GM21576 (cell line): ENCODE measurements around the gene HBP1.
"Not testable (repeated sequence)": the region's sequence is repeated elsewhere in the genome, so short reads cannot be mapped to it uniquely, and the experiment has no call there.

Experiments
- ATAC-seq: cut with Tn5 transposase; IDR thresholded peaks from one replicate; pipeline ENCODE4 v1.9.1; 2021; ENCODE audit warnings: mild to moderate bottlenecking, moderate library complexity; ENCODE audit not compliant: unreplicated experiment

HBP1 gene

GRCh38 chr7:107168233-107169119, at the start of gene HBP1:
HBP1 (plus strand) TSS chr7:107169003; CDS start chr7:107179894, 10,891 bp downstream.
- peak; percentile 87 for ATAC-seq

GRCh38 chr7:107119376-107120105, 49.3 kb upstream of the HBP1 start:
- ATAC-seq, result no peak

- no peak for ATAC-seq
Measured at GRCh38 chr7:107122486-107122911, 46.3 kb upstream of the HBP1 start.

DNA sequence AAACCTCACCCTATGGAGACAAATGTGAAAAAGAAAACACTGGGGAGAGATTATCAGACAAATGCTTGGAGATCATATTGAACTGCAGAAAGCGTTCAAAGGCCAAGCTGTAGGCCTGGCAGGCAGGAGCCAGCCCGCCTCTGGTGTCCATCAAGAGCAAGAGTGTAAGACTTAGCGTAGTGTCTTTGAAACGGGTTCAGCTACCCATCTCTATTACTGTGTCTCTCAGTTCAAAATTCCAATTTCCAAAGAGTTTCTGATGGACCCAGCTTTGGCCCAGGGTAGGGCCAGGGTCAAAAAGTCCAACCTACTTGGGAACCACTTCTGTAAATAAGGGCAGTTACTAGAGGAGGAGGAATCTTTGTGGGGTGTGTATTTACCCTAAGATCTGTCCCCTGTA, 45.4 kb upstream of the HBP1 start:
- no peak for ATAC-seq

DNA sequence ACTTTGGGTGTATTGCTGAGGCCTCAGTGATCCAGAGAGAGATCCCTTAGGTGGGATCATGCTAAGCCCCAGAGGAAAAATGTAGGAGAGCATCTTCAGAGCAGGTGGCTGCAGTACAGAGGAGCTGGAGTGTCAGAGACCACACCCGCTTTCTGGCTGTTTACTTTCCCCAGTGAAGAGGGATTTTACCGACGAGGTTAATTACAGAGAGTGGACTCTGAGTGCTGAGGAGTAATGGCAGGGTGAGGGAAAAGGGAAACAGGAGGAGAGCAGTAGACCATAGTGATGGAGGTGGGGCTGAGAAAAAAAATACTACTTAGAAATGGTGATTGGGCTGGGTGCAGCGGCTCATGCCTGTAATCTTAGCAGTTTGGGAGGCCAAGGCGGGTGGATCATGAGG, 43.3 kb upstream of the HBP1 start:
- no peak for ATAC-seq

GRCh38 chr7:107128217-107128616, 40.6 kb upstream of the HBP1 start:
- ATAC-seq, result no peak

- ATAC-seq, result no peak
Measured at GRCh38 chr7:107128748-107129147, 40.1 kb upstream of the HBP1 start.

DNA sequence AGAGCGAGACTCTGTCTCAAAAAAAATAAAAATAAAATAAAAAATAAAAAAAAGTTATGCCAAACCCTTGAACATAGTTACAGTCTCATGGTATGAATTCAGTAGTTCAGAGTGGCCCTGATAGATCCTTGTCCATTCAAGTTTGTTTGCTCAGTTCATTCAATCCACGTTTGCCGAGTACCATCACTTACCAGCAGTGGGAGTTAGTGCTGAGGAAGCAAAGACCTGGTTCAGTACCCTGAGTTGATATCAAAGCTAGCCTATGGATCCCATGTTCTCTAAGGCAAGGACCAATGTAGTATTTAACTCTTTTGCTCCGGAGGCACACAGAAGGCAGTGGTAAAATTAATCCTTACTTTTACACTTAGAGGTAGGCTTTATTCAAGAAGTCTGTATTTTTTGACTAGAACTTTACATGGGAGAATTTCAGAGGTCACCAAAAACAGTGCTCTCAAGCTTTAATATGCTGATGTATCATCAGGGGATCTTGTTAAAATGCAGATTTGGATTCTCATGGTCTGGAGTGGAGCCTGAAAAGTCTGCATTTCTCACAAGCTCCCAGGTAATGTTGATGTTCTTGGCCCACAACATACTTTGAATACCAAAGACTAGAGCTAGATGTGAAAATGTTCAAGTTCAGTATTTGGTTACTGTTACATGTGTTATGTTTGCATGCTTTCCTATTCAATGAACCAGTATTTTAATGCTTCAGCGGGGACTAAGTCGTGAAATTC, 38.1 kb upstream of the HBP1 start:
- no peak for ATAC-seq

- ATAC-seq, result no peak
Measured at GRCh38 chr7:107133396-107133795, 35.4 kb upstream of the HBP1 start.

DNA sequence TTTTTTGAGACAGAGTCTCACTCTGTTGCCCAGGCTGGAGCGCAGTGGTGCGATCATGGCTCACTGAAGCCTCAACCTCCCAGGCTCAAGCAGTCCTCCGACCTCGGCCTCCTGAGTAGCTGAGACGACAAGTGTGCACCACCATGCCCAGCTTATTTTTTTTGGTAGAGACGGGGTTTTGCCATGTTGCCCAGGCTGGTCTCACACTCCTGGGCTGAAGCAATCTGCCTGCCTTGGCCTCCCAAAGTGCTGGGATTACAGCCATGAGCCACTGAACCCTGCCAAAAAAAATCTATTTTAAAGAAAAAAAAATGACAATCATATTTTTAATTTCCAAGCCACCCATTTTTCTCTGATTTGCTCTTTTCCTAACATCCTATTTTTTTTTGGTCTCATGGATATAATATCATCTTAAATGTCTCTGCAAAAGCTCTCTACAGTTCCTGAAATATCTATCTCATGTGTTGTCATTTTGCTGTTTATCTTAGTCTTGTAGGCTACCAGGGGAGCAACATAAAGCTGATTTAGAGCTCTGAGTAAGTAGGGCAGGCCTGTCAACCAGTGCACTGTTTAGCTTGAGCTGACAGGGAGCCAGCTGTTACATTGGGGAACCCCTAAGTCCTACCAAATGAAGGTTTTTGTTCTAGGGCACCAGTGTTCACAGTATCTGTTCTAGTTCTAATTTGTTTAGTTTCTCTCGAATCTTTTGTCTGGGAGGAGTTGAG, 29.9 kb upstream of the HBP1 start:
- no peak for ATAC-seq

DNA sequence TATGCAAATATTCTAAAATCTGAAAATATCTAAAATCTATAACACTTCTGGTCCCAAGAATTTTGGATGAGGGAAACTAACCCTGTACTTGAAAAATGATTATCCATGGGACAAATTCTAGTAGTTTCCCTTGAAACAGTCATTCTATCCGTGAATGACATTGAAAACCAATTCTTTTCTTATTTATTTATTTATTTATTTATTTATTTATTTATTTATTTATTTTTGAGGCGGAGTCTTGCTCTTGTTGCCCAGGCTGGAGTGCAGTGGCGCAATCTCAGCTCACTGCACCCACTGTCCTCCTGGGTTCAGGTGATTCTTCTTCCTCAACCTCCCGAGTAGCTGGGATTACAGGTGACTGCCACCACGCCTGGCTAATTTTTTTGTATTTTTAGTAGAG, 24.9 kb upstream of the HBP1 start:
- ATAC-seq, result not testable (repeated sequence)

- no peak for ATAC-seq
Measured at GRCh38 chr7:107145067-107145838, 23.6 kb upstream of the HBP1 start.

DNA sequence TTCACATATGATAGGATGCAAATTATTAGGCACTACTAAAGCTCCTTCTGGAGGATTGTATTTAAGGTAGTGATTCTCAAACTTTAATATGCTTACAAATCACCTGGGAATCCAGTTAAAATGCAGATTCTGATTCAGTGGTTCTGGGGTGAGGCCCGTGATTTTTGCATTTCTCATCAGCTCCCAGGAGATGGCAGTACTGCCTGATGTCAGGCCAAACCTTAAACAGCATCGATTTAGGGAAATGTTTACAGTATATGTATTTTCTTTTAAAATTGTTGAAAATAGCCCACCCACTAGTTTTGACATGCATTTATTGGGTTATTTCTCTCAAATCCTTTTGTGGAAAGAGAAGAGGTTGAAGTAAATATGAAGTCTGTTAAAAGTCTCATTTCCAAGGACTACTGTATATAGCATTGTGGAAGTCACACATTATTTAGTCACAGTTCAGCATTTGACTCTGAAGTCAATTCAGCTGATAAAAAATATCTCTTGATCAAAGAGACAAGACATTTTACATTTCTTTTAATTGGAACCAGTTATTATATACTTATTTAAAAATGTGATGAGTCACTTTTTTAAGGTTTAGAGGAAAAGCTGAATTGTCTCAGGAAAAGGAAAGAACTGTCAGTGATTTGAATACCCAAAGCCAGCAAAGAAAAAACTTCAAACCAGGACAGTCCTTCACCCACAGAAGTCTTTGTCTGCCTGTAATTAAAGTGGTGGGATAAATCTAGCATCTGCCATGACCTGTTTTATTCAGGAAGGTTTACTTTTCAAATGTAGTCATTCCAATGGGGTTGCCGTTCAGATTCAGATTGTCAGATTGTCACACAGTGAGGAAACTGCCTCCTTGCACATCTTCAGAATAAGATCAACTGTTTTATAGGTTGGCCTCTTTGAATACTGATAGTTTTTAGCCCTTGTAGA, 21.1 kb upstream of the HBP1 start:
- no peak for ATAC-seq

- ATAC-seq, result no peak
Measured at GRCh38 chr7:107148721-107149120, 20.1 kb upstream of the HBP1 start.

DNA sequence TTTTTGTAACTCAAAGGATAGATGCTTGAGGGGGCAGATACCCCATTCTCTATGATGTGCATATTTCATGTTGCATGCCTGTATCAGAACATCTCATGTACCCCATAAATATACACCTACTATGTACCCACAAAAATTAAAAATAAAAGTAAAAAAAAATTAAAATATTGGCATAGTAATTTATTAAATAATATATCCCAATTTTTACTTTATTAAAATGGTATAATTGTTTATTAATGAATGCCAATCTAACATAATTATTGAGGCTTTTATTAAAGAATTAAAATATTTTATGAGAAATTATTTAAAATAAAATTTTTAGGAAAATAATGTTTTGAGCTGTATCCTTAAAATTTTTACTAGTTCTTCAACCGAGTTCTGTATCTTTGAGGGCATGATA, 18.9 kb upstream of the HBP1 start:
- ATAC-seq, result no peak

DNA sequence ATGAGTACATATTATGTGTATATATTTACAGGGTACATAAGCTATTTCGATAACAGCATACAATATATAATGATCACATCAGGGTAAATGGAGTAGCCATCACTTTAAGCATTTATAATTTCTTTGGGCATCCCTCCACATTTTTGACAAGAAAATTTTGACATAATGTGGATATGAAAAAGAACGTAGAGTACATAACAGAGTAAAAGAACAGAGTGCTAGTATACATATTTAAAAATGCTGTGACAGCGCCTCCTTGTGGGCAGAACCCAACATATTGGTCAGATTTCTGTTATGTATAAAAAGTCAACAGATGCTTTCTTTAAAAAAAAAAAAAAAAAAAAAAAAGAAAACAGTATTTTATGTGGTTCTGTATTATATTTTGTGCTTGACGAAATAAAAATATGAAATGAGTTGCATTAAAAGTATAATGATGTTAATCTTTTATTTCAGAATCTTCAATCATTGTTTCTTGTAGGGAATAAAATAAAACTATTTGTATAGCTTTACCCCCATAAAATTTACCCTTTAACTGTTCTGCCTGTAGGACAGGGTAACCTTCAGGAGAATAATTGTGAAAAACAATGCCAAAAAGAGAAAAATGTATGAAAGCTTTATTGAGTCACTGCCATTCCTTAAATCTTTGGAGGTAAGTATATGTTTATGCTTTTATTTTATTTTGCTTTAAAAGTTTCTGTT, 18.3 kb upstream of the HBP1 start:
- no peak for ATAC-seq

DNA sequence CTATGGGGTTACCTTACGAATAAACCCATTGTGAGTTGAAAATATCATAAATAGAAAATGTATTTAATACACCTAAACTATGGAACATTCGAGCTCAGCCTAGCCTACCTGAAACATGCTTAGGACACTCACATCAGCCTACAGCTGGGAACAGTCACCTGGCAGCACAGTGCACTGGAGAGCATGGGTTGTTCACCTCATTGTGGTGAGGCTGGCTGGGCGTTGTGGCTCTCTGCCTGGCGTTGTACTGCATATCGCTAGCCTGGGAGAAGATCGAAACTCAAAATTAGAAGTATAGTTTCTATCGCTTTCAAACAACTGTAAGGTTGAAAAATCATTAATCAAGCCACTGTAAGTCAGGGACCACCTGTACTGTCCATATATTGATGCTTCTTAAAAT, 17.3 kb upstream of the HBP1 start:
- no peak for ATAC-seq

DNA sequence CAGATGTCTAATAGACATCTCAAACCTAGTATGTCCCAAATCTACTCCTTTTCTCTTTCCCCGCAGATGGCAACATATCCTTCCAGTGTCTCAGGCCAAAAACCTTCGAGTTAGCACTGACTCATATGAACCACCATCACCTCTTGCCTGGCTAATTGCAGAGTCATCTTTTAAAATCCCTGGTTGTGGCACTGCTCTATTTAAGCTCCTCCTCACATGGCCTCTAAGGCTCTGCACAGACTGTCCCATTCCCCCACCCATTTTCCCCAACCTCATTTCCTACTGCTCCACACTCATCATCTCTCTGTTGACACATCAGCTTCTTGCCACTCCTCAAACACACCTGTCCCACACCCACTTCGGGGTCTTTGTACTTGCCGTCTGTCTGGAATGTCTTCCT, 16.8 kb upstream of the HBP1 start:
- no peak for ATAC-seq
